Activated CD4-positive, alpha-beta T cell treated with anti-CD3 and anti-CD28 coated beads, Interleukin-2, amount 10 ng/mL, durations not matched to agents 24 days and 14 days (primary cell): ENCODE measurements around the gene CCDC192. TPM values are rescaled to one million over a fixed set of nuclear protein-coding genes. Genes with fewer than 3 reads are reported as not detected.
A peak's percentile ranks its signal among the peaks of the same experiment; 100 is the strongest.

Experiments
- DNase-seq: peaks from one replicate; pipeline ENCODE4 v3.0.0; 2022
- H3K27ac Mint-ChIP-seq: one replicate; pipeline ENCODE4 v1.8.0; 2022; ENCODE audit warnings: mild to moderate bottlenecking, mixed read lengths
- H3K27me3 Mint-ChIP-seq: one replicate; pipeline ENCODE4 v1.8.0; 2022; ENCODE audit warnings: mixed read lengths
- H3K36me3 Mint-ChIP-seq: one replicate; pipeline ENCODE4 v1.8.0; 2022; ENCODE audit warnings: low read depth, mild to moderate bottlenecking, mixed read lengths
- H3K4me1 Mint-ChIP-seq: one replicate; pipeline ENCODE4 v1.8.0; 2021; ENCODE audit warnings: mixed read lengths
- H3K4me3 Mint-ChIP-seq: one replicate; pipeline ENCODE4 v1.8.0; 2022; ENCODE audit warnings: mild to moderate bottlenecking, moderate library complexity, mixed read lengths
- H3K9me3 Mint-ChIP-seq: one replicate; pipeline ENCODE4 v1.8.0; 2021; ENCODE audit warnings: mixed read lengths
- intact Hi-C: fragments of 100-400 bp; cut with micrococcal nuclease; formaldehyde crosslinking; loops from one replicate; pipeline ENCODE4 v1.15.1; 2023
- total RNA-seq: library from RNA; stranded (reverse); gene quantifications from 2 replicates; pipeline ENCODE4 v1.2.3, GENCODE V29; 2022

The CCDC192 gene
- total RNA-seq, 1 donor from 2014 or later: not detected

- DNase-seq: no peak
- H3K27ac Mint-ChIP-seq: no peak overlapping the region
- peaks cover 17% of the 10 kb centered on the region for H3K27me3 Mint-ChIP-seq
- no peak overlapping the region for H3K4me3 Mint-ChIP-seq
- peaks cover 3% of the 10 kb centered on the region for H3K9me3 Mint-ChIP-seq
- no peaks in the 10 kb centered on the region for H3K4me1 Mint-ChIP-seq
- H3K36me3 Mint-ChIP-seq: no peaks in the 10 kb centered on the region
- intact Hi-C loops: no loop called here
Measured at GRCh38 chr5:127887282-127887681, 184.1 kb downstream of the CCDC192 start.

GRCh38 chr5:127891942-127892341 is 188.8 kb downstream of the CCDC192 start:
- Mint-ChIP-seq H3K36me3 (no peaks in the 10 kb centered on the region), H3K27me3 (peaks cover 8% of the 10 kb centered on the region), H3K4me3 (no peak overlapping the region), H3K9me3 (peaks cover 3% of the 10 kb centered on the region), H3K27ac (no peak overlapping the region), H3K4me1 (no peaks in the 10 kb centered on the region)
- intact Hi-C loops: no loop called here
- DNase-seq: no peak

DNA sequence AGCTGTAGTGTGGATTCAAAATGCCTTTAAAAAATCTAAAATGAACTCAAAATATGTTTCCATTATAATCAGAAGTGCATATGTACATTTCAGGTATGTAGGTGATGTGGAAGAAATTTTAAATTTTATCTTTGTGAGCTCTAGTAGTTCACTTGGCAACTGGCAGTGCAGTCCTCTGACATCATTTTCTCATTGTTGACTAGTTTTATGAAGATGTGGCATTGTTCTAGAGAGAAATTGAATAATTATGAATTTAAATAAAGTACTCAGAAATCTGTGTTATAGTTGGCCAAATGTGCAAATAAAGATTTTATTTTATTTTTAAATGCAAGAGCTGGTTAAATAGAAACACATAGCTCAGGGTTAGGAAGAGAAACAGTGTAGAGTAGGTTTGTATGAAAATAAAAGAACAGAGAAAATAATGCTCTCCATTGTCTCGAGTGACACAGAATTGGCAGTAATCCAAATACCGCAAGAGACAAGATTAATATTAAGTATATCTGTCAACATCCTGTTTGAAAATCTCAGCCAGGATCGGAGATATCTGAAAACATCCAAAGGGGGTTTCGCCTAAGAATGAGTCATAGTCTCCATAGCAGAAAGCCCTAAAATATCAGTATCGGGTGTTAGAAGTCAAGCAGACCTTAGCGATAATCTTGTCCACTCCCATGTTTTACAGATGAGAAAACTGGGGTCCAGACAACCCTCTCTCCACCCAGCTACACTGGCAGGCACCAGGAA is 189.4 kb downstream of the CCDC192 start:
- DNase-seq: no peak
- intact Hi-C loops: no loop called here
- peaks cover 3% of the 10 kb centered on the region for H3K9me3 Mint-ChIP-seq

GRCh38 chr5:127893232-127893631 is 190.0 kb downstream of the CCDC192 start:
- intact Hi-C loops: no loop called here
- Mint-ChIP-seq H3K36me3 (no peaks in the 10 kb centered on the region), H3K4me3 (no peak overlapping the region), H3K27ac (no peak overlapping the region), H3K4me1 (peaks cover under 1% of the 10 kb centered on the region), H3K27me3 (peaks cover 8% of the 10 kb centered on the region), H3K9me3 (peaks cover 3% of the 10 kb centered on the region)
- no peak for DNase-seq

More for the DNA sequence above, 189.4 kb downstream of the CCDC192 start:
- Mint-ChIP-seq H3K4me3 (no peak overlapping the region), H3K36me3 (no peaks in the 10 kb centered on the region), H3K27ac (no peak overlapping the region), H3K4me1 (no peaks in the 10 kb centered on the region), H3K27me3 (peaks cover 8% of the 10 kb centered on the region)

DNA sequence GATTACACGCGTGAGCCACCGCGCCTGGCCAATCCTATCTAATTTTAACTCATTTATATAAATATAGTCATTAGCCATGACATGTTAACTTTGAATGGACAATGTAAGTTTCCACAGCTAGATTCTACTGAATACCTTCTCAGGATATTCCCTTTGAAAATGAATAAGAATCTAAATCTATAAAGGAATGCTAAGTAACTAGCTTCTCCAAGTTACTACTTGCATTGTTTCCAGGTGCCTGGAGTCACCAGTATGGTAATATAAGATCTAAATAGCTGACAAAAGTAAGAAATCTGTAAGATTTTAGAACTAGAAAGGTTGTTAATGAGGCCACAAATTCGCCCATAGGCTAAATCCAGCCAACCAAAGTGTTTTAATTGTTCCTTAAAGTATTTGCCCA is 191.3 kb downstream of the CCDC192 start:
- H3K36me3 Mint-ChIP-seq: no peaks in the 10 kb centered on the region
- no peak overlapping the region for H3K4me3 Mint-ChIP-seq

DNA sequence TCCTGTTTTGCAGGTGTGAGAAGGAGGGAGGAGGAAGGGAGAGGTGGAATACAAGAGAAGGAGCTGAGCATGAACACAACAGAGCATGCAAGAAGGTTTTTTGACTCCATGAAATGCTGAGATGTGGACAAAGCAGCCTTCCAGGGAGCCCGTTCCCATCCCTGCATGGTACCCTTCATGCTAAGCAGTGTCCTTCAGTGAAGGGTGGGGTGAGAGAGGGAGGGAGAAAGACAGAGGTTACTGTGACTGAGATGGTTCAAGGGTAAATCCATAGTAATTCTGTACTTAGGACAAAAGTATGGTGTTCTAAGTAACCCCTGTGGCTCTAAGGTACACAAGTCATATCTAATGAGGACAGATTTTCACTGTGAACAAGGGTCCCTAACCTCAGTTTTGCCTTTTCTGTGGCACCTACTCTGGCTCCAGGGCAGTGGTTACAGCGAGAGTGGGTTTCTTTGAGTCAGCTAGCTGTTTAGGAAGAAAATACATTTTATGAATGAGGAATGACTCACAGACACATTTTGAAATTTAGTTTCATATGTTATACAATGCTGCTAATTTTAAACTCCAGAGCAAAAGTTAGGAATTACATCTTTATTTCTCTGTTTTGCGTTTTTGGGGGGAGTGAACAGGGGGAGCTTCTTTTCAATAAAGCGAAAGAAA is 195.5 kb downstream of the CCDC192 start:
- Mint-ChIP-seq H3K27me3 (peaks cover 3% of the 10 kb centered on the region), H3K4me1 (peaks cover 2% of the 10 kb centered on the region), H3K36me3 (no peaks in the 10 kb centered on the region), H3K9me3 (no peaks in the 10 kb centered on the region), H3K27ac (no peak overlapping the region), H3K4me3 (no peak overlapping the region)
- intact Hi-C loops: loop anchor here (2.0 kb wide), 1 partner anchor 114 kb away; no protein-coding TSS in a partner anchor
- DNase-seq: no peak

More for the DNA sequence above, 191.3 kb downstream of the CCDC192 start:
- H3K9me3 Mint-ChIP-seq: peaks cover 3% of the 10 kb centered on the region
- H3K4me1 Mint-ChIP-seq: peaks cover 2% of the 10 kb centered on the region
- no peak for DNase-seq
- intact Hi-C loops: no loop called here
- H3K27me3 Mint-ChIP-seq: peaks cover 7% of the 10 kb centered on the region
- H3K27ac Mint-ChIP-seq: no peak overlapping the region

- no peaks in the 10 kb centered on the region for H3K9me3 Mint-ChIP-seq
- H3K27ac Mint-ChIP-seq: no peak overlapping the region
- peaks cover 2% of the 10 kb centered on the region for H3K4me1 Mint-ChIP-seq
- no peak overlapping the region for H3K4me3 Mint-ChIP-seq
- DNase-seq: no peak
- intact Hi-C loops: loop anchor here (2.0 kb wide), 1 partner anchor 114 kb away; no protein-coding TSS in a partner anchor
- H3K27me3 Mint-ChIP-seq: peaks cover 3% of the 10 kb centered on the region
- no peaks in the 10 kb centered on the region for H3K36me3 Mint-ChIP-seq
Measured at GRCh38 chr5:127899214-127899610, 196.0 kb downstream of the CCDC192 start.

GRCh38 chr5:127906562-127907204 is 203.5 kb downstream of the CCDC192 start:
- no peaks in the 10 kb centered on the region for H3K9me3 Mint-ChIP-seq
- H3K27me3 Mint-ChIP-seq: peaks cover 9% of the 10 kb centered on the region
- intact Hi-C loops: loop anchor here (5.0 to 10.0 kb wide), 2 partner anchors 176 to 298 kb away; partner anchors contain the start of gene SLC12A2

GRCh38 chr5:127907907-127908306 is 204.7 kb downstream of the CCDC192 start:
- peak; percentile 6 for DNase-seq
- no peak overlapping the region for H3K4me3 Mint-ChIP-seq
- peaks cover 9% of the 10 kb centered on the region for H3K27me3 Mint-ChIP-seq
- H3K27ac Mint-ChIP-seq: no peak overlapping the region
- H3K9me3 Mint-ChIP-seq: no peaks in the 10 kb centered on the region
- no peaks in the 10 kb centered on the region for H3K36me3 Mint-ChIP-seq
- intact Hi-C loops: loop anchor here (5.0 to 10.0 kb wide), 2 partner anchors 174 to 297 kb away; partner anchors contain the start of gene SLC12A2
- peaks cover 5% of the 10 kb centered on the region for H3K4me1 Mint-ChIP-seq

More at GRCh38 chr5:127906562-127907204, 203.5 kb downstream of the CCDC192 start:
- peak; percentile 30 for DNase-seq
- H3K36me3 Mint-ChIP-seq: no peaks in the 10 kb centered on the region
- peaks cover 5% of the 10 kb centered on the region for H3K4me1 Mint-ChIP-seq
- no peak overlapping the region for H3K27ac Mint-ChIP-seq
- no peak overlapping the region for H3K4me3 Mint-ChIP-seq

- Mint-ChIP-seq H3K9me3 (no peaks in the 10 kb centered on the region), H3K27me3 (peaks cover 13% of the 10 kb centered on the region), H3K4me3 (no peak overlapping the region), H3K27ac (no peak overlapping the region), H3K4me1 (peaks cover 5% of the 10 kb centered on the region), H3K36me3 (no peaks in the 10 kb centered on the region)
- intact Hi-C loops: loop anchor here (5.0 to 10.0 kb wide), 2 partner anchors 173 to 296 kb away; partner anchors contain the start of gene SLC12A2
- peak; percentile 62 for DNase-seq
Measured at GRCh38 chr5:127909066-127909465, 205.9 kb downstream of the CCDC192 start.

DNA sequence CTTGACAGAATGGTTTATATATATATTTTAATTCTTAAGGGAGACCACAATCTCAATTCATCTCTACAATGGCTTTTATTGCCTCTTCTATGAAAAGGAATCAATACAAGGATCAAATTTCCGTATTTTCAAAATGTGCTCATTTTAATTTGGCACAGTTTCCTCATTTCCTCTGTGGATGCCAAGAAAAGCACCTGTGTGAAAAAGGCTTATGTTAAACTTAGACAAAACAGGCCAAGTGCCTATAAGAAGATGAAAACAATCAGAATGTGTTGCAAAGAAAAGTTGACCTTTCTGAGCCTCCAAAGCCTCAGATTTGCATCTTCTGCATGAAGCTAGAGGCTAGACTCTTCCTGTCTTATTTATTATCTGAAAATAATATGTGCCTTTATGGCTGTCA is 206.6 kb downstream of the CCDC192 start:
- DNase-seq: no peak
- peaks cover 5% of the 10 kb centered on the region for H3K4me1 Mint-ChIP-seq
- no peak overlapping the region for H3K27ac Mint-ChIP-seq
- peaks cover 13% of the 10 kb centered on the region for H3K27me3 Mint-ChIP-seq
- no peak overlapping the region for H3K4me3 Mint-ChIP-seq
- H3K36me3 Mint-ChIP-seq: no peaks in the 10 kb centered on the region
- intact Hi-C loops: loop anchor here (5.0 to 10.0 kb wide), 2 partner anchors 172 to 295 kb away; partner anchors contain the start of gene SLC12A2
- no peaks in the 10 kb centered on the region for H3K9me3 Mint-ChIP-seq

DNA sequence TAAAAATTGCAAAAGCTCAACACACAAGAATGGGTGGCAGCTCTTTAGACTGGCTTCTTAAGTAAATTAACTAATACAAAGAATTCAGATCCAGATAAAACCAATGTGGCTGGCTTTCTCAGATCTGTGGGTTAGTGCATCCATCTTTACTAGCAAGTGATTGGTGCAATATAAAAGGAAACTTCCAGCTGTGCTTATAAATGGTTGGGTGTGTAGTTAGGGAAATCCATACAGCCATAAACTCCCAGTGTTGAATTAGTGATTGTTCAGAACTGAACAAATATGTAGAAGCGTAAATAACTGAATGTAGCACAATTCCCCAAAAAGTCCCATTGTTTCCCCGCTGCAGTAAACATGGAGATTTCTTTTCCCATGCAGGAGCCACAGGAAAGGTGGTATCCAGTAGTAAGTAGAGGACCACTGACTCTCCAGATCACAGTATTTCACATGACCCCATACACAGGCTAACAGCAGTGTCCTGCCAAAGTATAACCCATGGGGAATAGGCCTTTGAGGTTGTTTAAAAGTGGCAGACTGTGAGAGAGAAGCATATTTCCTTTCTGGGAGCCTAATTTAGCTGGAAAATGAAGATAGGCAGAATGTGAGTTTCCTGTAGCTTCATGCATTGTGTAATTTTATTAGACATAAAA is 207.2 kb downstream of the CCDC192 start:
- Mint-ChIP-seq H3K27ac (no peak overlapping the region), H3K9me3 (no peaks in the 10 kb centered on the region), H3K4me1 (peaks cover 5% of the 10 kb centered on the region), H3K4me3 (no peak overlapping the region), H3K27me3 (peaks cover 13% of the 10 kb centered on the region), H3K36me3 (no peaks in the 10 kb centered on the region)
- intact Hi-C loops: no loop called here
- peak; percentile 8 for DNase-seq

DNA sequence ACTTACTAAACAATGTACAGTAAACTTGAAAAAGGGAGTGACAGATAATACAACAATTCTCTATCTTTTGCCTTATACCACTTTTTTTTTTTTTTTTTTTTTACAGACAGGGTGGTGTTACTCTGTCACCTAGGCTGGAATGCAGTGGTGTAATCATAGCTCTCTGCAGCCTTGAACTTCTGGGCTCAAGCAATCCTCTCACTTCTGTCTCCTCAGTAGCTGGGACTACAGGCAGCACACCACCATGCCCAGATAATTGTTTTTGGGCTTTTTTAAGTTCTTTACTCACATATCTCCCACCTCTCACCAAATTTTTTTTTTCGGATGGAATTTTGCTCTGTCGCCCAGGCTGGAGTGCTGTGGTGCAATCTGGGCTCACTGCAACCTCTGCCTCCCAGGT is 208.4 kb downstream of the CCDC192 start:
- Mint-ChIP-seq H3K36me3 (no peaks in the 10 kb centered on the region), H3K4me3 (no peak overlapping the region), H3K9me3 (no peaks in the 10 kb centered on the region), H3K27ac (no peak overlapping the region), H3K4me1 (no peaks in the 10 kb centered on the region), H3K27me3 (peaks cover 13% of the 10 kb centered on the region)
- intact Hi-C loops: no loop called here
- DNase-seq: peak; percentile 25
